ENCODE measurements around the gene ANHX.
"Not testable (repeated sequence)": the region's sequence is repeated elsewhere in the genome, so short reads cannot be mapped to it uniquely, and the experiment has no call there.

ANHX gene

GRCh38 chr12:133235401-133236112, at the start of gene ANHX:
Gene ANHX (minus strand): TSS chr12:133235877. CDS start chr12:133234356, 1,521 bp downstream.
- DNase-seq (ENCODE audit: low read depth in 2 of 2), result no peak

GRCh38 chr12:133264668-133265067, 29.0 kb upstream of the ANHX start:
- DNase-seq (ENCODE audit: low read depth in 2 of 2), result not testable (repeated sequence)

GRCh38 chr12:133264173-133264572, 28.5 kb upstream of the ANHX start:
- no peak for DNase-seq (ENCODE audit: low read depth in 2 of 2)

- DNase-seq (ENCODE audit: low read depth in 2 of 2), result no peak
Observed at GRCh38 chr12:133256321-133256720, 20.6 kb upstream of the ANHX start.

GRCh38 chr12:133255833-133256232, 20.2 kb upstream of the ANHX start:
- not testable (repeated sequence) for DNase-seq (ENCODE audit: low read depth in 2 of 2)

- no peak for DNase-seq (ENCODE audit: low read depth in 2 of 2)
Observed at GRCh38 chr12:133251732-133252131, 16.1 kb upstream of the ANHX start.

- DNase-seq (ENCODE audit: low read depth in 2 of 2), result no peak
Observed at GRCh38 chr12:133236556-133236955, 879 bp upstream of the ANHX start.

- DNase-seq (ENCODE audit: low read depth in 2 of 2), result no peak
Observed at GRCh38 chr12:133236144-133236543, 467 bp upstream of the ANHX start.

GRCh38 chr12:133234971-133235370, 706 bp downstream of the ANHX start:
- DNase-seq (ENCODE audit: low read depth in 2 of 2), result no peak

GRCh38 chr12:133233993-133234564, 1.6 kb downstream of the ANHX start:
- DNase-seq (ENCODE audit: low read depth in 2 of 2), result no peak

- DNase-seq (ENCODE audit: low read depth in 2 of 2), result no peak
Observed at GRCh38 chr12:133233006-133233405, 2.7 kb downstream of the ANHX start.

- no peak for DNase-seq (ENCODE audit: low read depth in 2 of 2)
Observed at GRCh38 chr12:133231001-133231400, 4.7 kb downstream of the ANHX start.

- no peak for DNase-seq (ENCODE audit: low read depth in 2 of 2)
Observed at GRCh38 chr12:133227281-133227852, 8.3 kb downstream of the ANHX start.

- no peak for DNase-seq (ENCODE audit: low read depth in 2 of 2)
Observed at GRCh38 chr12:133226690-133227089, 9.0 kb downstream of the ANHX start.

- DNase-seq (ENCODE audit: low read depth in 2 of 2), result no peak
Observed at GRCh38 chr12:133225527-133225926, 10.2 kb downstream of the ANHX start.

GRCh38 chr12:133222211-133222610, 13.5 kb downstream of the ANHX start:
- DNase-seq (ENCODE audit: low read depth in 2 of 2), result no peak

GRCh38 chr12:133221241-133221640, 14.4 kb downstream of the ANHX start:
- no peak for DNase-seq (ENCODE audit: low read depth in 2 of 2)

- DNase-seq (ENCODE audit: low read depth in 2 of 2), result no peak
Observed at GRCh38 chr12:133220521-133220920, 15.2 kb downstream of the ANHX start.

GRCh38 chr12:133217219-133217618, 18.5 kb downstream of the ANHX start:
- no peak for DNase-seq (ENCODE audit: low read depth in 2 of 2)

GRCh38 chr12:133215724-133216123, 20.0 kb downstream of the ANHX start:
- DNase-seq (ENCODE audit: low read depth in 2 of 2), result no peak

GRCh38 chr12:133206390-133206789, 29.3 kb downstream of the ANHX start:
- no peak for DNase-seq (ENCODE audit: low read depth in 2 of 2)

- no peak for DNase-seq (ENCODE audit: low read depth in 2 of 2)
Observed at GRCh38 chr12:133204264-133204603, 31.4 kb downstream of the ANHX start.
